CD4-positive, alpha-beta T cell treated with Interleukin-1 beta for 1 hour (primary cell): ENCODE data around the gene ASPRV1.
"Not testable (repeated sequence)": the region's sequence is repeated elsewhere in the genome, so short reads cannot be mapped to it uniquely, and the experiment has no call there.

Source experiments
- DNase-seq, 2 donors: peaks; one replicate each; pipeline ENCODE4 v3.0.0-alpha.2; 2020 to 2022

The ASPRV1 gene

GRCh38 chr2:69959425-69959824, 2.0 kb downstream of the ASPRV1 start:
- DNase-seq, result no peak

- no peak for DNase-seq
Measured at GRCh38 chr2:69958480-69958879, 3.0 kb downstream of the ASPRV1 start.

DNA sequence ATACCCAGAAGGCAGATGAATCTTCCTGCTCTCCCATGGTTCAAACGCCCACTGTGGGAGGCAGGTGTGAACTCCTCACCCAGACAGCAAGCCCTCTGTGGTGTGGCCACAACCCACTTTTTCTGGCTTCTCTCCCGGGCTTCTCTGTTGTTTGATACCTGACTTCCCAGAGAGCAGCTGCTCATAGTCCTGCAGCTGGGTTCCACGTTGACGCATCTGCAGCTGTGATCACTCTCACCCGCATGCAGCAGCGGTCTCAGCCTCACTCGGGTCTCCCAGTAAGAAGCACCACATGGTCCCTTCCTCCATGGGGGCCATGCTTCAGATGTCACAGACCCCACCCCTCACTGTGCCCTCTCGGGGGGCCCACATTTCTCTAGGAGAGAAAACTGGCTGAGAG, 3.5 kb downstream of the ASPRV1 start:
- no peak for DNase-seq

DNA sequence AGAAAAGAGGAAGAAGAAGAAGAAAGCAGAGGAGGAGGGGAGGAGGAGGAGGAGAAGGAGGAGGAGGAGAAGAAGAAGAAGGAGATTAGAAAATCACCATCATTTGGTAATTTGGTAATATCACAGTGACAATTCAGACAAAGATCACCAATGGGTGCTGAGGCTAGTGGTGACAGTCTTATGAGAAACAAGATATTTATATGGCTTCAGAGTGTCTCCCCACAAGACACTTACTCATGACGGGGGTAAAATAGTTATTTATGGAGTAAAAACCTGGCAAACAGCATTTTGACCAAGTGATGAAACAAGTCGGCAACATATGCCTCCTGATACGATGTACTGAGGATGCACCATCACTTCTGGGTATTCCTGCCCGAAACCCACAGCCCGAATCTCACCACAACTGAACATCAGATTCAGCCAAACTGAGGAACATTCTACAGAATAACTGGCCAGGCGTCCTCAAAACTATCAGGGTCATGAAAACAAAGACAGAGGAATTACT, 4.9 kb downstream of the ASPRV1 start:
- DNase-seq, result no peak

DNA sequence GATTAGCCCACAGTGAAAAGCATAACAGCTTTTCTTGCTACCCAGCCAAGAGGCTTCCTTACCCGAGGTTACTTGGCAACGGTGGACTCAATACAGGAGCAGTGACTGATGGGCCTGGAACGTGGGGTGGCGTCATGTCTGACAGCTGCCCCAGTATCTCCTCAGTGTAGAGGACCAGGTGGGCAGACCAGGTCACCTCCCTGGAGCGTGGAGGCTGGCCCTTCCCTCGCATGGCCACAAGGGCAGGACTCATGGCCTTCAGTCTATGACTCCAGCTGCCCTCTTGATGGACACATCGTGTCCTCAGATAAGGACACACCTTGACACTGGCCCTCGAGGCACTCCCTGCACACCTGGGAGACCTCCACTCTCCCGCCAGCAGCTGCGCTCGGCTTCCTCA, 6.4 kb downstream of the ASPRV1 start:
- DNase-seq, result no peak

- no peak for DNase-seq
Measured at GRCh38 chr2:69954084-69954483, 7.3 kb downstream of the ASPRV1 start.

GRCh38 chr2:69952336-69953115, 8.9 kb downstream of the ASPRV1 start:
- no peak for DNase-seq

GRCh38 chr2:69950671-69951070, 10.8 kb downstream of the ASPRV1 start:
- DNase-seq, result not testable (repeated sequence)

- no peak for DNase-seq
Measured at GRCh38 chr2:69950241-69950640, 11.2 kb downstream of the ASPRV1 start.

- DNase-seq, result no peak
Measured at GRCh38 chr2:69948963-69949645, 12.3 kb downstream of the ASPRV1 start.

- no peak for DNase-seq
Measured at GRCh38 chr2:69948032-69948962, 13.1 kb downstream of the ASPRV1 start.

GRCh38 chr2:69947325-69947931, 14.0 kb downstream of the ASPRV1 start:
- DNase-seq, result peak in 1 of 2 donors; percentile 42

GRCh38 chr2:69946351-69947324, 14.8 kb downstream of the ASPRV1 start:
- DNase-seq, result peak; percentile 57 to 71

DNA sequence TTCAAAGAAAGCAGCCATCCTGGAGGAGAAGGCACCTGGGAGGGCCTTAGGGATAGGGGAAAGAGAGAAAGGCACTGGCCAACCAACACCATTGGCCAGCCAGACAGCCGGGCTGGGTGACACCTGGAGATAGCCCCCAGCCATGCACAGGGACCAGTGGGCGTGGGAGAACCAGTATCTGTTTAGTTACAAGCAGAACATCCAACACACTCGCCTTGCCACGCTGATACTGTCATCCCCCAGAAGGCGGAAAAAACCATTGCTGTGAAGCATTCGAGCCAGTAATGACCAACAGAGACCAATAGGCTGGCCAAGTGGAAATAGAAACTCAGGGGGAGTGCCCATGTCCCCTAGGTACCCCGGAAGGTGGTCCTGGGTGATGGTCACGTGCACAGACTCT, 15.5 kb downstream of the ASPRV1 start:
- no peak for DNase-seq

DNA sequence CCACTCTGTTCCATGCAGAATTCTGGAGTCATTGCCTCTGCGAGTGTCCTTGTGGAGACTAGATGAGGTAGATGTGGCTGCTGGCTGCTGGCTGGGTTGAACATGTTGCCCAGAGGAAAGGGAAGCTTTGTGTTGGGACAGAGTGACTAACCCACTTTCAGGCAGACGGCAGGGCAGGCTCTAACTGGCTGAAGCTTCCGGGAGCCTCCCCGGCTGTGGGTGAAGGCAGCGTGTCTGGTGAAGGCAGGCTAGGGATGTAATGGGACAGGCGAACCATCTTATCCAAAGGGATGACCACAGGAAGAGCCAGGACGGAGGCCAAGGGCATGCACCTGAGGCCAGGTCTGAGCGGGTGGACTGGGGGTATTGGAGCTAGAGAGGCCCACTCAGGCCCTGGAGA, 16.0 kb downstream of the ASPRV1 start:
- peak; percentile 11 to 64 for DNase-seq

DNA sequence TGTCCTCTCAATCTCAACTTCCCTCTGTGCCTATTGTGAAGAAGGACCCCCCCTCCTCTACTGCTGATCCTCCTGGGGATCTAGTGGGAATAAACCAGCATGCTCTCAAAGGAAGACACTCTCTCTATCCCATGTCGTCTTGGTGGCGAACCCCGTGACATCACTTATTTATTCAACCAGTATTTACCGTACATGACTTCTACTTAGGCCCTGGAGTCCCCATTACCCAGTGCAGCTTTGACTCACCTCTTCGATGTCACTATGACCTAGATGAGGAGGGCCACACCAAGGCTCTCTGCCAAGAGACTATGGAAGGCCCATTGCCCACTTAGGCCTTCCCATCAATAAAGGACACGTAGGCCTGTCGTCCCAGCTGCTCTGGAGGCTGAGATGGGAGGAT, 16.7 kb downstream of the ASPRV1 start:
- no peak for DNase-seq

- no peak for DNase-seq
Measured at GRCh38 chr2:69943843-69944525, 17.4 kb downstream of the ASPRV1 start.

DNA sequence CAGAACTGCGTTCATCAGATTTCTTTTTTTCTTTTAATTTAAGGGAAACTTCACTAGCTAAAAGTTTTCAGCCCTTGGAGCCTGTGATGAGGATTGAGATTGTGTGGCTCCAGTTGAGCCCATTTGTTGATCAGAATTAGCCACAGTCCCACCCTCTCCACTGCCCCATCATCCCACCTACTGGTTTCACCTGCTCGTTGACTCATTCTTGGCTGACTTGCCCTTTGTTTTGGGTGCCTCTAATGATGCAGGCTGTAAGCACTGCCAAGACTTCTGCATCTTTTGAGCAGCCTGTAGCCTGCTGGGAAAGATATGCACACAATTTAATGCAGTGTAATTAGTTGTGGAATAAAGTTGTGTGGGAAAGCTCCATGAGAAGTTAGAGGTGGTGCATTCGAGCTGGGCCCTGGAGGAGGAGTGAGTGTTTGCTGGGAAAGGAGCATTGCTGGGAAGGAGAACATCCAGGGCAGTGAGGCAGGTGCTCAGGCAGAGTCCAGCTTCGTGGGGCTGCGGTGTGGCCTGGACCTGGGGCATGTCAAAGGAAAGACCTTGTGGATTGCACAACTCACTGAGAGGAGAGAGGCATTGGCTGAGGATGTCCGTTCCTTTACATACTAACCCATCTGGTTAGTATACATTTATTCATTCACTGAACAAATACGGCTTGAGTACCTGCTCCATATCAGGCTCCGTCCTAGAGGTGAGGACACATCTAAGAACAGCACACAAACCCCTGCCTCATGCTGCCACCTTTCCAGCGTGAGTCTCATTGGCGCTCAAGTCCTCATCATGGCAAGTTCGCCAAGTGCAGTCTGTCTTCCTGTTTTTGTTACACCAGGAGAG, 18.2 kb downstream of the ASPRV1 start:
- no peak for DNase-seq

- no peak for DNase-seq
Measured at GRCh38 chr2:69940691-69941090, 20.7 kb downstream of the ASPRV1 start.

DNA sequence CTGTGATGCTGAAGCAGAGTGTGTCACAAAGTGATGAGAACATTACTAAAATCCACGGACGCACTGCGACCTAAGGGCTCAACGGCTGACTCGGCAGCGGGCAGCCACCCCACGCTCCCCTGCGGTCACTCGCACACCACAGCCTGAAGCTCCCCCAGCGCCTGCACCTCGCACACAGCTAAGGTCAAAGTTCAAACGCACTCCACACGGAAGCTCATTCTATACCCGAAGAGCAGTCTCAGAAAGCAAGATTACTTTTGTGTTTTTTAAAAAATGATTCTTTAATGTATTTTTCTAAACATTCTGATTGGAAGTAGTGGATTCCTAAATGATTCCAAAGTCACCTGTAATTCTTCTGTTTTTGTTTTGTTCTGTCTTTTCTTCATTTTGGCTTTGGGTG, 21.7 kb downstream of the ASPRV1 start:
- no peak for DNase-seq
